Measurements from ENCODE around the gene RBFOX1. TPM values are rescaled to one million over a fixed set of nuclear protein-coding genes. Genes with fewer than 3 reads are reported as not detected.

The RBFOX1 gene
- total RNA-seq, 1 experiment from 2014 or later: not detected

GRCh38 chr16:7393680-7394079 is 61.0 kb downstream of the RBFOX1 start:
- Histone ChIP-seq H3K4me3 (ENCODE audit: low read length) (no peak overlapping the region), H3K27me3 (ENCODE audit: low read length) (no peaks in the 10 kb centered on the region), H3K9me3 (ENCODE audit: low read length) (no peaks in the 10 kb centered on the region), H4K20me1 (ENCODE audit: low read length) (no peaks in the 10 kb centered on the region), H3K9me2 (replicated peaks; ENCODE audit: low read length) (no peaks in the 10 kb centered on the region), H3F3A (ENCODE audit: low read length, unreplicated experiment) (no peaks in the 10 kb centered on the region), H2AFZ (ENCODE audit: low read length) (no peak overlapping the region), H3K27ac (ENCODE audit: low read length) (no peak overlapping the region), H3K36me3 (ENCODE audit: low read depth, low read length) (no peaks in the 10 kb centered on the region), H3K4me2 (ENCODE audit: low read length) (no peak overlapping the region), H3K4me1 (ENCODE audit: insufficient read depth, low read length) (no peaks in the 10 kb centered on the region), H3K79me2 (ENCODE audit: low read length) (no peaks in the 10 kb centered on the region), H3K9ac (ENCODE audit: low read length) (no peak overlapping the region)
- DNase-seq (no peak), ATAC-seq (no peak)
- POLR2A ChIA-PET (ENCODE audit: unreplicated experiment): no interaction called here
- TF ChIP-seq CTCF (conservative IDR thresholded peaks at IDR 0.05; ENCODE audit: low read depth, low read length) (no peak), EZH2phosphoT487 (IDR thresholded peaks at IDR 0.05; ENCODE audit: borderline replicate concordance, low read length) (no peak), EZH2 (IDR thresholded peaks at IDR 0.05; ENCODE audit: low read length, unreplicated experiment) (no peak)
- BruUV-seq (replicated peaks): no TSS peak
- intact Hi-C loops (cut with micrococcal nuclease): no loop called here
- CTCF ChIA-PET: no interaction called here

GRCh38 chr16:7394720-7395336 is 62.2 kb downstream of the RBFOX1 start:
- no peak overlapping the region for H3K27ac ChIP-seq (ENCODE audit: low read length)
- no peaks in the 10 kb centered on the region for H3F3A ChIP-seq (ENCODE audit: low read length, unreplicated experiment)
- no peaks in the 10 kb centered on the region for H3K79me2 ChIP-seq (ENCODE audit: low read length)
- no peaks in the 10 kb centered on the region for H3K4me1 ChIP-seq (ENCODE audit: insufficient read depth, low read length)
- no peak overlapping the region for H3K9ac ChIP-seq (ENCODE audit: low read length)
- no peak for ATAC-seq
- BruUV-seq (replicated peaks): no TSS peak
- H3K4me3 ChIP-seq (ENCODE audit: low read length): no peak overlapping the region
- H3K4me2 ChIP-seq (ENCODE audit: low read length): no peak overlapping the region
- H3K9me3 ChIP-seq (ENCODE audit: low read length): no peaks in the 10 kb centered on the region
- TF ChIP-seq EZH2phosphoT487 (IDR thresholded peaks at IDR 0.05; ENCODE audit: borderline replicate concordance, low read length): no peak
- H3K36me3 ChIP-seq (ENCODE audit: low read depth, low read length): no peaks in the 10 kb centered on the region
- intact Hi-C loops (cut with micrococcal nuclease): no loop called here
- ChIA-PET CTCF (no interaction called here), POLR2A (ENCODE audit: unreplicated experiment) (no interaction called here)
- no peaks in the 10 kb centered on the region for H4K20me1 ChIP-seq (ENCODE audit: low read length)
- DNase-seq: no peak
- no peak overlapping the region for H2AFZ ChIP-seq (ENCODE audit: low read length)
- no peaks in the 10 kb centered on the region for H3K27me3 ChIP-seq (ENCODE audit: low read length)
- no peaks in the 10 kb centered on the region for H3K9me2 ChIP-seq (replicated peaks; ENCODE audit: low read length)

GRCh38 chr16:7397901-7398300 is 65.3 kb downstream of the RBFOX1 start:
- no peaks in the 10 kb centered on the region for H3K4me1 ChIP-seq (ENCODE audit: insufficient read depth, low read length)
- H3K9ac ChIP-seq (ENCODE audit: low read length): no peak overlapping the region
- no peak for ATAC-seq
- no peaks in the 10 kb centered on the region for H3K9me2 ChIP-seq (replicated peaks; ENCODE audit: low read length)
- no peak overlapping the region for H3K4me3 ChIP-seq (ENCODE audit: low read length)
- BruUV-seq (replicated peaks): no TSS peak
- H3K27me3 ChIP-seq (ENCODE audit: low read length): no peaks in the 10 kb centered on the region
- intact Hi-C loops (cut with micrococcal nuclease): no loop called here
- TF ChIP-seq EZH2phosphoT487 (IDR thresholded peaks at IDR 0.05; ENCODE audit: borderline replicate concordance, low read length) (no peak), CTCF (conservative IDR thresholded peaks at IDR 0.05; ENCODE audit: low read depth, low read length) (no peak), EZH2 (IDR thresholded peaks at IDR 0.05; ENCODE audit: low read length, unreplicated experiment) (no peak)
- H3F3A ChIP-seq (ENCODE audit: low read length, unreplicated experiment): no peaks in the 10 kb centered on the region
- no peak overlapping the region for H2AFZ ChIP-seq (ENCODE audit: low read length)
- CTCF ChIA-PET: no interaction called here
- H3K27ac ChIP-seq (ENCODE audit: low read length): no peak overlapping the region
- no peaks in the 10 kb centered on the region for H4K20me1 ChIP-seq (ENCODE audit: low read length)
- H3K4me2 ChIP-seq (ENCODE audit: low read length): no peak overlapping the region
- POLR2A ChIA-PET (ENCODE audit: unreplicated experiment): no interaction called here
- no peaks in the 10 kb centered on the region for H3K36me3 ChIP-seq (ENCODE audit: low read depth, low read length)
- H3K79me2 ChIP-seq (ENCODE audit: low read length): no peaks in the 10 kb centered on the region
- no peak for DNase-seq
- H3K9me3 ChIP-seq (ENCODE audit: low read length): no peaks in the 10 kb centered on the region

All from PC-3 (cell line).